Astrocyte (in vitro differentiated cells and primary cell): ENCODE data around the gene HPS3. TPM values are rescaled to one million over a fixed set of nuclear protein-coding genes. Genes with fewer than 3 reads are reported as not detected.

Experiments
- DNase-seq: peaks from one replicate; pipeline ENCODE4 v3.0.0-alpha.2; 2010; ENCODE audit warnings: low read depth
- FAIRE-seq: peaks from 2 replicates; lab custom pipeline; 2011; peaks lifted over from hg19 to GRCh38; lab: Jason Lieb, UNC
- H2AFZ ChIP-seq: 2 replicates; pipeline ENCODE4 v1.6.0; 2012; ENCODE audit warnings: low read depth, low read length, inconsistent platforms
- H3K27ac ChIP-seq: 2 replicates; pipeline ENCODE4 v1.5.1; 2011; ENCODE audit warnings: low read depth, low read length, inconsistent platforms
- H3K27me3 ChIP-seq: 2 replicates; pipeline ENCODE4 v1.6.0; 2011; ENCODE audit warnings: low read length, inconsistent platforms; ENCODE audit not compliant: insufficient read depth
- H3K36me3 ChIP-seq: 2 replicates; pipeline ENCODE4 v1.5.1; 2011; ENCODE audit warnings: low read length, inconsistent platforms; ENCODE audit not compliant: insufficient read depth
- H3K4me1 ChIP-seq: 2 replicates; pipeline ENCODE4 v1.5.1; 2011; ENCODE audit warnings: low read length, inconsistent platforms; ENCODE audit not compliant: insufficient read depth
- H3K4me2 ChIP-seq: 2 replicates; pipeline ENCODE4 v1.6.0; 2012; ENCODE audit warnings: low read length, inconsistent platforms
- H3K4me3 ChIP-seq: 2 replicates; pipeline ENCODE4 v1.5.1; 2011; ENCODE audit warnings: low read depth, mild to moderate bottlenecking, low read length, inconsistent platforms; ENCODE audit not compliant: insufficient read depth
- H3K79me2 ChIP-seq: 2 replicates; pipeline ENCODE4 v1.6.0; 2012; ENCODE audit warnings: mild to moderate bottlenecking, low read length, inconsistent platforms; ENCODE audit not compliant: insufficient read depth
- H3K9ac ChIP-seq: 2 replicates; pipeline ENCODE4 v1.6.0; 2012; ENCODE audit warnings: mild to moderate bottlenecking, low read length, inconsistent platforms
- H3K9me3 ChIP-seq: 2 replicates; pipeline ENCODE4 v1.5.1; 2012; ENCODE audit warnings: low read depth, mild to moderate bottlenecking, low read length, inconsistent platforms; ENCODE audit not compliant: insufficient read depth
- H4K20me1 ChIP-seq: 2 replicates; pipeline ENCODE4 v1.6.0; 2012; ENCODE audit warnings: low read length, inconsistent platforms; ENCODE audit not compliant: insufficient read depth
- H3K27ac Mint-ChIP-seq: one replicate; pipeline ENCODE4 v1.8.0; 2021; ENCODE audit warnings: mild to moderate bottlenecking, mixed read lengths; ENCODE audit not compliant: unreplicated experiment
- H3K27me3 Mint-ChIP-seq: one replicate; pipeline ENCODE4 v1.8.0; 2021; ENCODE audit warnings: low read depth, mixed read lengths; ENCODE audit not compliant: unreplicated experiment
- H3K36me3 Mint-ChIP-seq: one replicate; pipeline ENCODE4 v1.8.0; 2021; ENCODE audit warnings: low read depth, mixed read lengths; ENCODE audit not compliant: unreplicated experiment
- H3K4me1 Mint-ChIP-seq: one replicate; pipeline ENCODE4 v1.8.0; 2021; ENCODE audit warnings: low read depth, mixed read lengths; ENCODE audit not compliant: unreplicated experiment
- H3K4me3 Mint-ChIP-seq: one replicate; pipeline ENCODE4 v1.8.0; 2021; ENCODE audit warnings: mild to moderate bottlenecking, moderate library complexity, mixed read lengths; ENCODE audit not compliant: unreplicated experiment
- H3K9me3 Mint-ChIP-seq: one replicate; pipeline ENCODE4 v1.8.0; 2021; ENCODE audit warnings: mild to moderate bottlenecking, mixed read lengths; ENCODE audit not compliant: unreplicated experiment
- CTCF ChIP-seq: IDR thresholded peaks from 2 replicates; pipeline ENCODE4 v1.5.1; 2011; ENCODE audit warnings: low read depth, mild to moderate bottlenecking, inconsistent platforms, low read length, moderate library complexity; ENCODE audit not compliant: insufficient read depth
- EZH2 ChIP-seq: IDR thresholded peaks from 2 replicates; pipeline ENCODE4 v1.6.1; 2012; ENCODE audit warnings: mild to moderate bottlenecking, low read length, inconsistent platforms; ENCODE audit not compliant: insufficient read depth
- total RNA-seq: library from RNA; stranded (reverse); gene quantifications from 2 replicates; pipeline ENCODE4 v1.2.1, GENCODE V29; 2021

Gene HPS3
- total RNA-seq, 1 donor from 2014 or later = 10.9 TPM

DNA sequence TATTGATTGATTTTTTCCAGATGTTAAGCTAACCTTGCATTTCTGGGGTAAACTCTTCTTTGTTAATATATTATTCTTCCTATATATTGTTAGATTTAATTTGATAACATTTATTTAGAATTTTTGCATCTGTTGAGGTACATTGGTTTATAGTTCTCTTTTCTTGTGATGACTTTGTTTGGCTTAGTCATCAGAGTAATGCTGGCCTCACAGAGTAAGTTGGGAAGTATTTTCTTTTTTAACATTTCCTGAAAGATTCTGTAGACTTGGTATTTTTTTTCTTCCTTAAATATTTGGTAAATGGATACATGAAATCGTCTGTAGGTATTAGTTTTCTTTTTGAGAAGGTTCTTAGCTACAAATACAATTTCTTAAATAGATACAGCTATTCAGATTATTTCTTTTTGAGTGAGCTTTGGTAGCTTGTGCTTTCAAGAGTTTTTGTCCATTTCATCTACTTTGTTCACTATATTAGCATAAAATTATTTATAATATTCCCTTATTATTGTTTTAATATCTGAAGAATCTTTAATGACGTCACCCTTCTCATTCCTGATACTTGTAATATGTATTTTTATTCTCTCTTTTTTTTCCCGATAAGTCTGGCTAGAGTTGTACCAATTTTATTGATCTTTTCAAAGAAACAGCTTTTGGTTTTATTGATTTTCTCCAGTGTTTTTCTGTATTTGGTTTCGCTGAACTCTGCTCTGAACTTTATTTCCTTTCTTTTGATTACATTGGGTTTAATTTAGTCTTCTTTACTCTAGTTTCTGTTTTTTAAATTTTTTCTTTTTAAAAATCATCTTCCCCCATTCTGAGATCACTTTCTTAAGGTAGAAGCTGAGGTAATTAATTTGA, 6.5 kb upstream of the HPS3 start:
- Mint-ChIP-seq H3K36me3 (no peaks in the 10 kb centered on the region), H3K27me3 (peaks cover 4% of the 10 kb centered on the region), H3K4me1 (no peaks in the 10 kb centered on the region), H3K27ac (no peak overlapping the region), H3K4me3 (no peak overlapping the region), H3K9me3 (no peaks in the 10 kb centered on the region)
- Histone ChIP-seq H3K27me3 (no peaks in the 10 kb centered on the region), H3K36me3 (no peaks in the 10 kb centered on the region), H3K4me3 (no peak overlapping the region), H3K9ac (no peak overlapping the region), H3K4me1 (no peaks in the 10 kb centered on the region), H3K79me2 (no peaks in the 10 kb centered on the region), H4K20me1 (no peaks in the 10 kb centered on the region), H3K9me3 (no peaks in the 10 kb centered on the region), H3K4me2 (no peak overlapping the region), H2AFZ (no peak overlapping the region), H3K27ac (no peak overlapping the region)
- no peak for DNase-seq
- TF ChIP-seq CTCF = no peak
- no peak for TF ChIP-seq EZH2
- FAIRE-seq = no peak

GRCh38 chr3:149128821-149129220, 617 bp upstream of the HPS3 start:
- Mint-ChIP-seq H3K27me3 (peaks cover 6% of the 10 kb centered on the region), H3K4me1 (peaks cover 3% of the 10 kb centered on the region), H3K9me3 (no peaks in the 10 kb centered on the region), H3K27ac (peak overlapping the region; percentile 14), H3K4me3 (peak overlapping the region; percentile 89), H3K36me3 (no peaks in the 10 kb centered on the region)
- no peaks in the 10 kb centered on the region for H3K36me3 ChIP-seq
- peak overlapping the region; percentile 13 for H3K27ac ChIP-seq
- no peak for TF ChIP-seq CTCF
- no peak for TF ChIP-seq EZH2
- no peaks in the 10 kb centered on the region for H3K27me3 ChIP-seq
- H3K4me1 ChIP-seq = no peaks in the 10 kb centered on the region
- DNase-seq (peak; percentile 4), FAIRE-seq (no peak)
- peaks cover 20% of the 10 kb centered on the region for H3K79me2 ChIP-seq
- H3K9ac ChIP-seq = peak overlapping the region; percentile 78
- H3K4me2 ChIP-seq = peak overlapping the region; percentile 83
- H2AFZ ChIP-seq = peak overlapping the region; percentile 94
- H4K20me1 ChIP-seq = no peaks in the 10 kb centered on the region
- no peaks in the 10 kb centered on the region for H3K9me3 ChIP-seq
- H3K4me3 ChIP-seq = peak overlapping the region; percentile 72

- Histone ChIP-seq H3K4me1 (no peaks in the 10 kb centered on the region), H3K4me2 (no peak overlapping the region), H4K20me1 (peaks cover 17% of the 10 kb centered on the region), H3K79me2 (peaks cover 20% of the 10 kb centered on the region), H3K27me3 (no peaks in the 10 kb centered on the region), H3K9me3 (no peaks in the 10 kb centered on the region), H3K27ac (no peak overlapping the region), H3K36me3 (no peaks in the 10 kb centered on the region), H3K9ac (no peak overlapping the region), H2AFZ (no peak overlapping the region), H3K4me3 (no peak overlapping the region)
- no peaks in the 10 kb centered on the region for H3K9me3 Mint-ChIP-seq
- no peak overlapping the region for H3K27ac Mint-ChIP-seq
- FAIRE-seq (no peak), DNase-seq (no peak)
- TF ChIP-seq EZH2 (no peak), CTCF (no peak)
- peaks cover 2% of the 10 kb centered on the region for H3K27me3 Mint-ChIP-seq
- peaks cover 3% of the 10 kb centered on the region for H3K4me1 Mint-ChIP-seq
- H3K36me3 Mint-ChIP-seq = no peaks in the 10 kb centered on the region
- no peak overlapping the region for H3K4me3 Mint-ChIP-seq
These were observed 2.2 kb downstream of the HPS3 start for GRCh38 chr3:149131589-149131988.
